CD4-positive, alpha-beta T cell (primary cell): ENCODE results near the gene ME3. TPM values are rescaled to one million over a fixed set of nuclear protein-coding genes. Genes with fewer than 3 reads are reported as not detected.

Experiments used
- ATAC-seq: fragments of 200-7000 bp; cut with Tn5 transposase; one replicate; pipeline ENCODE4 v1.10.0; 2022; ENCODE audit warnings: mild to moderate bottlenecking; ENCODE audit not compliant: poor library complexity
- CTCF ChIA-PET: fragments of 350-600 bp; sonication (Branson Sonifier 250); formaldehyde crosslinking; loops from one replicate; lab custom pipeline; 2021; ENCODE audit warnings: antibody characterized with exemption, inconsistent platforms; lab: Charles Lee
- POLR2A ChIA-PET: fragments of 350-600 bp; sonication (Branson Sonifier 250); formaldehyde crosslinking; loops from one replicate; lab custom pipeline; 2021; ENCODE audit warnings: antibody characterized with exemption, inconsistent platforms; lab: Charles Lee
- DNase-seq, 14 experiments: peaks; one replicate each; pipeline ENCODE4 v3.0.0-alpha.2; 2013 to 2020; ENCODE audit warnings: mixed read lengths in 2 of 14
- H3K27ac ChIP-seq, 2 donors: one replicate each; pipeline versions ENCODE4 v1.5.1 to v1.7.0; 2013; ENCODE audit warnings: low read length in 2 of 2, low read depth in 1 of 2, mild to moderate bottlenecking in 1 of 2
- H3K27me3 ChIP-seq, 2 experiments: 1 replicate in 1 of 2; 2 replicates in 1 of 2; pipeline versions ENCODE4 v1.6.1 to v1.7.0; 2013; ENCODE audit warnings: low read length in 2 of 2, control low read depth in 1 of 2, mild to moderate bottlenecking in 1 of 2, moderate library complexity in 1 of 2; ENCODE audit not compliant: insufficient read depth in 2 of 2, control insufficient read depth in 1 of 2
- H3K36me3 ChIP-seq: one replicate; pipeline ENCODE4 v1.6.1; 2013; ENCODE audit warnings: low read length, control low read depth; ENCODE audit not compliant: insufficient read depth
- H3K4me1 ChIP-seq: one replicate; pipeline ENCODE4 v1.6.1; 2013; ENCODE audit warnings: low read length, control low read depth; ENCODE audit not compliant: insufficient read depth
- H3K4me3 ChIP-seq: one replicate; pipeline ENCODE4 v1.5.1; 2013; ENCODE audit warnings: mild to moderate bottlenecking, low read length, moderate library complexity
- H3K9me3 ChIP-seq, 2 experiments: 1 replicate in 1 of 2; 2 replicates in 1 of 2; pipeline versions ENCODE4 v1.6.1 to v1.7.0; 2013; ENCODE audit warnings: low read length in 2 of 2, mild to moderate bottlenecking in 2 of 2, control low read depth in 1 of 2, moderate library complexity in 1 of 2; ENCODE audit not compliant: control insufficient read depth in 1 of 2, insufficient read depth in 1 of 2
- H3K27ac Mint-ChIP-seq: one replicate; pipeline ENCODE4 v1.8.0; 2020; ENCODE audit warnings: mixed read lengths
- H3K27me3 Mint-ChIP-seq: one replicate; pipeline ENCODE4 v1.8.0; 2021; ENCODE audit warnings: mixed read lengths
- H3K36me3 Mint-ChIP-seq: one replicate; pipeline ENCODE4 v1.8.0; 2021; ENCODE audit warnings: low read depth, mixed read lengths
- H3K4me1 Mint-ChIP-seq: one replicate; pipeline ENCODE4 v1.8.0; 2021; ENCODE audit warnings: low read depth, mixed read lengths
- H3K4me3 Mint-ChIP-seq: one replicate; pipeline ENCODE4 v1.8.0; 2020; ENCODE audit warnings: mild to moderate bottlenecking, mixed read lengths
- H3K9me3 Mint-ChIP-seq: one replicate; pipeline ENCODE4 v1.8.0; 2020; ENCODE audit warnings: mixed read lengths
- CTCF ChIP-seq: fragments of 200-600 bp; IDR thresholded peaks from one replicate; pipeline ENCODE4 v1.8.0; 2022; ENCODE audit warnings: antibody characterized with exemption, mild to moderate bottlenecking
- intact Hi-C, 2 experiments: fragments of 100-400 bp; cut with DNase I in 1 of 2; cut with micrococcal nuclease in 1 of 2; formaldehyde crosslinking; loops; one replicate each; pipeline versions ENCODE4 v1.15.1 to v1.9.0; 2023 to 2025; cut with DNase I, micrococcal nuclease
- total RNA-seq, 174 experiments: library from RNA in 2 of 174; stranded (reverse) in 2 of 174; gene quantifications; one replicate each; pipeline ENCODE4 v1.2.3 and lab custom pipeline; 2021 to 2026

Gene ME3
- total RNA-seq, 2 experiments from 2014 or later: 9.1 to 10.6 TPM

GRCh38 chr11:86486261-86487030 lies 186.0 kb downstream of the ME3 start:
- no peaks in the 10 kb centered on the region for H3K27me3 Mint-ChIP-seq
- Histone ChIP-seq H3K27ac (no peak overlapping the region), H3K9me3 (no peaks in the 10 kb centered on the region), H3K36me3 (no peaks in the 10 kb centered on the region), H3K4me1 (no peaks in the 10 kb centered on the region), H3K4me3 (no peak overlapping the region), H3K27me3 (no peaks in the 10 kb centered on the region)
- intact Hi-C loops: no loop called here
- H3K36me3 Mint-ChIP-seq: no peaks in the 10 kb centered on the region
- no peak overlapping the region for H3K27ac Mint-ChIP-seq
- DNase-seq (peak in 4 of 14 experiments; percentile 15 to 70 (median 17)), ATAC-seq (no peak)
- H3K4me3 Mint-ChIP-seq: no peak overlapping the region
- no peaks in the 10 kb centered on the region for H3K4me1 Mint-ChIP-seq
- CTCF ChIA-PET: no interaction called here
- POLR2A ChIA-PET: no interaction called here
- H3K9me3 Mint-ChIP-seq: no peaks in the 10 kb centered on the region
- TF ChIP-seq CTCF: no peak

DNA sequence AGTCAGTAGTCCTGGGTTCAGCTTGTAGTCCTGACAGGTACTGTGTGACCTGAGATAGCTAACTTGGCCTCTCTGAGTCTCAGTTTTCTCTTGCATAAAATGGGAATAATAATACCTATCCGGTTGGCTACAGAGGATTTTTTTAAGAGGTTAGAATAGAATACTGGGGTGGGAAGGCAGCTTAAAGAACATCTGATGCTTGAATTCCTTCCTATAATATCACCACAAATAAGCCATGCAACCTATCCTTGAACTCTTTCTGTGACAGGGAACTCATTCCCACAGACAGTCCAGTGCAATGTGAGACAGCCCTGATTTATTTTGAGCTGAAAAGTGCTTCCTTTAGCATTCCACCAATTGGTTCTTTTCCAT lies 187.6 kb downstream of the ME3 start:
- Mint-ChIP-seq H3K27ac (no peak overlapping the region), H3K9me3 (no peaks in the 10 kb centered on the region), H3K27me3 (no peaks in the 10 kb centered on the region), H3K4me3 (no peak overlapping the region), H3K36me3 (no peaks in the 10 kb centered on the region), H3K4me1 (no peaks in the 10 kb centered on the region)
- POLR2A ChIA-PET: no interaction called here
- Histone ChIP-seq H3K4me1 (no peaks in the 10 kb centered on the region), H3K27me3 (no peaks in the 10 kb centered on the region), H3K36me3 (no peaks in the 10 kb centered on the region), H3K9me3 (no peaks in the 10 kb centered on the region), H3K27ac (no peak overlapping the region), H3K4me3 (no peak overlapping the region)
- TF ChIP-seq CTCF: no peak
- ATAC-seq (no peak), DNase-seq (no peak)
- CTCF ChIA-PET: no interaction called here
- intact Hi-C loops: no loop called here

DNA sequence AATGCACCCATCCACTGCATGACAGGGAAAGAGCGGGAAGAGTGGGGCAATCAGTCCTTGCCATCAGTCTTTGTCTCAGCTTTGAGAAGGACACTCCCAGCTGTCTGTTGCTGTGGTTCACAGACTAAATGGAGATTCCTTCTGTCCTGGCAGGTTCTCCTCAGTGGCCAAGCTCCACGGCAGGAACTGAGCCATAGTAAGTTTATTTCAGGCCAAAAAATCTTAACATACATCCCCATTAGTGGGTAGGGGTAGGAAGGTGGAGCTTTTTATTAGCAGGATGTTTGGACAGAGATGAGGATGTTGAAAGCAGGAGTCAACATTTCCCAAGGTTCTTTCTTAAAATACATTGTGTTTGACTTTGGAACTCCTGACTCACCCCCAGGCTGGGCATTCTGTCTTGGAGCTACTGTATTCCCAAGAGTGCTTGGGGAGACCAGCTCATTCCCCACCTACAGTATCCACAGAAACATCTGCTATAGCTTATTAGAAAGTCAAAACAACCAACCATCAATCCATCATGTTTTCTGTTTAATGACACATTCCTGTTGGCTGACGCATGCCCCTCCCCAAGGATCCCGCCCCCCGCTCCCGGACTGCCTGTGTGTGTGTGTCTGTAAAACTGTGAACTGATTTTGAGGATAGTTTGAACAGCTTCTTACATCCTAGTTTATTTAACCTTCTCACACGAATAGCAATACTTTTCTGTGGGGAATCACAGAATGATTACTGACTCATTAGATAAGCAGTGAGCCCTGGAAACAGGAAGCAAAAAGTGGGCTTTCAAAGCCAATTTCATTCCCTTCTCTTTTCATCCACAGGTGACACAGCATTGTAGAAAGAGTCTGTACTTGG lies 188.2 kb downstream of the ME3 start:
- H3K27ac Mint-ChIP-seq: no peak overlapping the region
- no peaks in the 10 kb centered on the region for H3K36me3 Mint-ChIP-seq
- H3K27me3 Mint-ChIP-seq: no peaks in the 10 kb centered on the region
- no peak for ATAC-seq
- intact Hi-C loops: no loop called here
- no peak overlapping the region for H3K27ac ChIP-seq
- CTCF ChIA-PET: no interaction called here
- no peak for DNase-seq
- H3K36me3 ChIP-seq: no peaks in the 10 kb centered on the region
- H3K9me3 Mint-ChIP-seq: no peaks in the 10 kb centered on the region
- no peaks in the 10 kb centered on the region for H3K4me1 Mint-ChIP-seq
- H3K4me3 ChIP-seq: no peak overlapping the region
- TF ChIP-seq CTCF: no peak
- no peak overlapping the region for H3K4me3 Mint-ChIP-seq
- no peaks in the 10 kb centered on the region for H3K27me3 ChIP-seq
- no peaks in the 10 kb centered on the region for H3K4me1 ChIP-seq
- no peaks in the 10 kb centered on the region for H3K9me3 ChIP-seq
- POLR2A ChIA-PET: no interaction called here
